CD4-positive, alpha-beta T cell treated with Interferon gamma for 1 hour (primary cell): ENCODE data around the gene SPPL3.
"Not testable (repeated sequence)": the region's sequence is repeated elsewhere in the genome, so short reads cannot be mapped to it uniquely, and the experiment has no call there.

Experiments used
- DNase-seq: peaks from one replicate; pipeline ENCODE4 v3.0.0-alpha.2; 2020

Gene SPPL3

DNA sequence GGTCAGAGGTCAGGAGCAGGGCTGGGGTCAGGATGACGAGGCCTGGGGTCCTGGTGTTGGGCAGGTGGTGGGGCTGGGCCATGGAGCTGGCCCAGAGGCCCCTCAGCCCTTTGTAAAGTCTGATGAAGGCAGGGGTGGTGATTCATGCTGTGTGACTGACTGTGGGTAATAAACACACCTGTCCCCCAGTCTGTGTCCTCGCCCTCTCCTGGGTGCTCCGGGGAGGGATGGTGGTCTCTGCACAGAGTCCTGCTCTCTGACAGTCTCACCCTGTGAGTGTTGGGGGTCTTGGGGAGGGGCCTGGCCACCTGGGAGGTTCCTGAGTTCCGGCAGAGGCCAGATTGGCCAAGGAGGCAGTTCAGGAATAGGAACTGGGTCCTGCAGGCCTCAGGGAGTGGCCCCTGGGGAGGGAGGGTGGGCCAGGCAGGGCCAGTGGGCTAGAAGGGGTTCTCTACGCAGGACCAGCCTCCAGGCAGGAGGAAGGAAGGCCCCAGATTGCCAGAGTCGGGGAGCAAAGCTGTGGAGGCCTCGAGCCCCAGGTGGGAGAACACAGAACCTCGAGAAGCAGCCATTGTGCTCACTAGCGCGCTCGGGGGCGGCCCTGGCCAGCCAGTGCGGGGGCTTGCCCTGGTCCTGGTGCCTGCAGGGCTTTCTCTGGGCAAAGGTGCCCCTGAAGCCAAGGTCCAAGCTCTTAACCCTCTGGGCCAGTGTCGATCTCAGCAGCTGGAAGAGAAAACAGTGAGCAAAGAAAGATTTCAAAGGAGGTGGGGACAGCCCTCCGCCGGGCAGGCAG, 164.1 kb downstream of the SPPL3 start:
- DNase-seq = no peak

DNA sequence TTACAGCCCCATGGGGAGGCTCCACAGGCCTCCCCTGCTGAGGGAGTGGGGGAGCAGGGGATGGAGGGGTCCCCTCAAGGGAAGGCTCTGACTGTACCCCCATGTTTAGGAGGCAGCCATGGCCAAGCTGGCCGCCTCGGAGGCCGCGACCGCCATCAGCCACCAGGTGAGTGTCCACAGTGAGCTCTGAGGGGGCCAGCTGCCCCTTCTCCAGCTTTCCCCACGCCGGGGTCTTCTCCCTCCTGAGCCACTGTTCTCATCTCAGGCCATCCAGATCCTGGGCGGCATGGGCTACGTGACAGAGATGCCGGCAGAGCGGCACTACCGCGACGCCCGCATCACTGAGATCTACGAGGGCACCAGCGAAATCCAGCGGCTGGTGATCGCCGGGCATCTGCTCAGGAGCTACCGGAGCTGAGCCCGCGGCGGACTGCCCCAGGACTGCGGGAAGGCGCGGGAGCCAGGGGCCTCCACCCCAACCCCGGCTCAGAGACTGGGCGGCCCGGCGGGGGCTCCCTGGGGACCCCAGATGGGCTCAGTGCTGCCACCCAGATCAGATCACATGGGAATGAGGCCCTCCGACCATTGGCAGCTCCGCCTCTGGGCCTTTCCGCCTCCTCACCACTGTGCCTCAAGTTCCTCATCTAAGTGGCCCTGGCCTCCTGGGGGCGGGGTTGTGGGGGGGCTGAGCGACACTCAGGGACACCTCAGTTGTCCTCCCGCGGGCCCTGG, 165.0 kb downstream of the SPPL3 start:
- DNase-seq = no peak

GRCh38 chr12:120738252-120739030, 165.7 kb downstream of the SPPL3 start:
- DNase-seq = no peak

DNA sequence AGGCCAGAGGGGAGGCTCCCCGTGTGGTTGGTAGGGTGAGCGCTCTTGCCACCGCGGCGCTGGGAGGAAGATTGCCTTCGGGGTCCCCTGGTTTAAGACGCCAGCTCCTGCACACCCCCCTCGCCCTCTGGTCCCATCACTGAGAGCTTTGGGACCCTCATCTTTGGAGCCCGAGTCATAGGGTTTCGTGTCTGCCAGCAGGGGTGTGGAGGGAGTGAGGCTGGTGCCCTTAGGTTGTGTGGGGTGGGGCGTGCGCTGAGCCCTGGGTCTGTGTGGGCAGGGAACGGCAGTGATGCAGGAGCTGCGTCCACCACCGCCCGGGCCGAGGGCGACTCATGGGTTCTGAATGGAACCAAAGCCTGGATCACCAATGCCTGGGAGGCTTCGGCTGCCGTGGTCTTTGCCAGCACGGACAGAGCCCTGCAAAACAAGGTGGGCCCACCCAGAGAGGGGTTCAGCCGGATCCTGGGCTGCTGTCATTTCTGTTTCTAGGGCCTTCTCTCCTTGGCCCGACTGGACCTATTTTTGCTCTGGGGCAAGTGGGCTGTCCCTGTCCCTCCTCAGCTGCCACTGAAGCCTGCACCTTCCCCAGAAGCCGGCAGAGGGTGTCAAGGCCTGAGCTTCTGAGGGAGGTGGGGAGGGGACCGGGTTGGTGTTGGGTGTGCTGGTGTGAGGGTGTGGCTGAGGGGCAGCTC, 166.5 kb downstream of the SPPL3 start:
- no peak for DNase-seq

DNA sequence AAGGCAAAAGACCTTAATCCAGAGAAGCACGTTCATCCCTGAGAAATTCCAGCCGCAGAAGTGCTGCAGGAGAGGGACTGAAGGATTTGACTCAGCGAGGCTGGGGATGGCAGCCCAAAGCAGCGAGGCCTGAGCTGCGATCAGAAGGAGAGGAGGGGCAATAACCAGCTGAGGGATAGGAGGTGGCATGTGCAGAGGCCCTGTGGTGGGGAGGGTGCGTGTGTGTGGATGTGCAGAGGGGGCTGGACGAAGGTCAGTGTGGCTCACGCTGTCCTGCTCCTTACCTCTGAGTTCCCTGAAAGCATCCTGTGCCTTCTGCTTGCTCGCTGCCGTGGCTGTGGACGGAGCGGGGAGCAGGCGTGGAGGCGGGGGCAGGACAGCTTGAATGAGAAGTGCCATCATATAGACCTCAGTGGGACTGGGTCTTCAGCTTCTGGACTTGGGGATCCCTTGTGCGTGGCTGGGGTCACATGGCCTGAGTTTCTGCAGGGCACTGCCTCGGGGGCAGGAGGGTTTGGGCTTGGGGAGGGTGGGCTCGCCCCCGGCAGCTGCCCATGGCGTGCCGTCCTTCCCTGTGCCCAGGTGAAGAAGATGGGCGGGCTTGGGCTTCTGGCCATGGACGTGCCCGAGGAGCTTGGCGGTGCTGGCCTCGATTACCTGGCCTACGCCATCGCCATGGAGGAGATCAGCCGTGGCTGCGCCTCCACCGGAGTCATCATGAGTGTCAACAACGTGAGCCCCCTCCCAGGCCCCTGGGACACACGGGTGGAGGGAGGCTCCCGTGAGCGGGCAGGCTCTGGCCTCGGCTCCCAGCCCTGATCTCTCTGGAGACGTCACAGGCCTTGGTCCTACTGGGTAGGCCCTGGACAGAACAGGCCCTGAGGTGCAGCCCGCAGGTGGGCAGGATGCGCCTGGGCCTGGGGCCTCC, 167.5 kb downstream of the SPPL3 start:
- DNase-seq = no peak

- no peak for DNase-seq
Observed at GRCh38 chr12:120735181-120735580, 169.0 kb downstream of the SPPL3 start.

GRCh38 chr12:120734210-120734609, 169.9 kb downstream of the SPPL3 start:
- no peak for DNase-seq

DNA sequence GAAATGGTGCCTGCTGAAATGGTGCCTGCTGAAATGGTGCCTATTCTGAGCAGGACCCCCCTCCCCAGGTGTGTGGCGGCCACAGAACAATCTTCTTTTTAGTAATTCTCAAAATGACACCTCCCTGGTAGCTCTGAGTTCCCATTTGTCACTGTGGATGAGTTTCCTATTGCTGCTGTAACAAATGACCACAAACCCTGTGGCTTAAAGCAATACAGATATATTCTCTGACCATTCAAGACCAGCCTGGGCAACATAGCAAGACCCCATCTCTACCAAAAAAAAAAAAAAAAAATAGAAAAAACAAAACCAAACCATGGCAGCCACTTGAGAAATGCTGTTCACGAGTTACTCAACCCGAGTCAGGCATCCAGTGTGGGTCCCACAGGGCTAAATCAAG, 170.6 kb downstream of the SPPL3 start:
- DNase-seq = no peak

DNA sequence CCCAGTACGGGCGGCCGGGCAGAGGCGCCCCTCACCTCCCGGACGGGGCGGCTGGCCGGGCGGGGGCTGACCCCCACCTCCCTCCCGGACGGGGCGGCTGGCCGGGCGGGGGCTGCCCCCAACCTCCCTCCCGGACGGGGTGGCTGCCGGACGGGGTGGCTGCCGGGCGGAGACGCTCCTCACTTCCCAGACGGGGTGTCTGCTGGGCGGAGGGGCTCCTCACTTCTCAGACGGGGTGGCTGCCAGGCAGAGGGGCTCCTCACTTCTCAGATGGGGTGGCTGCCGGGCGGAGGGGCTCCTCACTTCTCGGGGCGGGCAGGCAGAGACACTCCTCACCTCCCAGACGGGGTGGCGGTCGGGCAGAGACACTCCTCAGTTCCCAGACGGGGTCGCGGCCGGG, 172.0 kb downstream of the SPPL3 start:
- DNase-seq = not testable (repeated sequence)

DNA sequence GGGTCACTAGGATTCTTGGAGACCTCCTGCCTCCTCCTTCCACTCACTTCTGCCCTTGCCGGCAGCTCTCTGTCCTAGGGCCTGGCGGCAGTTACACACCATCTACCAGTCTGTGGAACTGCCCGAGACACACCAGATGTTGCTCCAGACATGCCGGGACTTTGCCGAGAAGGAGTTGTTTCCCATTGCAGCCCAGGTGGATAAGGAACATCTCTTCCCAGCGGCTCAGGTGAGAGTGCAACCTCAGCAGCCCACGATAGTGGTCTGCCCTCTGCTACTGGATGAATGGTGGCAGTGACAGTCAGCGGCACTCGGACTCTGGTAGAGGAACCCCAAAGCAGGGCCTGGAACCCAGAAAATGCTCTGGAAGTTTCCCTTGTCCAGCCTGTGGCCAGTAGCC, 177.2 kb downstream of the SPPL3 start:
- no peak for DNase-seq

GRCh38 chr12:120726510-120726793, 177.7 kb downstream of the SPPL3 start:
- no peak for DNase-seq

GRCh38 chr12:120725659-120726509, 178.3 kb downstream of the SPPL3 start, which contains the start of gene ACADS:
Gene ACADS (plus strand): TSS chr12:120725826. CDS start chr12:120725886, 60 bp downstream.
- DNase-seq = peak; percentile 86

- no peak for DNase-seq
Observed at GRCh38 chr12:120725151-120725658, 179.0 kb downstream of the SPPL3 start.

GRCh38 chr12:120724720-120725119, 179.4 kb downstream of the SPPL3 start:
- no peak for DNase-seq

- no peak for DNase-seq
Observed at GRCh38 chr12:120722784-120723183, 181.4 kb downstream of the SPPL3 start.

DNA sequence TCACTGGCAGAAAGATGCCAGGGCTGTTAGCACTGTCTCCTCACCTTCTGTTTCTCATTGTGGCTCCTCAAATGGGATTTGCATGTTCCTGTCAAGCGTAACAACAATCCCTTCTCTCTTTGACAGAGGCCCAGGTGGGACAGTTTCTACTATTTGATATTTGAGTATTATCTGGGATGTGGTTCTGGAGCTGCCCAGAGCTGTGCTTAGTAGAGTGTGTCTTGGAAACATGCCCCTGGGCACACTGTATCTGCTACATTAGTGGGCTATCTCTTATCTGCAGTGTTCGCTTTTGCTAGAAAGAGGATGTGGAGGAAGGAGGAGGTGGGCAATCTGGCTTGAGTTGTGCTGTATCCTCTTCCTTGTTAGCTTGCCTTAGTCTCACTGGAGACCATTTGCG, 182.3 kb downstream of the SPPL3 start:
- no peak for DNase-seq

- no peak for DNase-seq
Observed at GRCh38 chr12:120720987-120721801, 183.0 kb downstream of the SPPL3 start.

DNA sequence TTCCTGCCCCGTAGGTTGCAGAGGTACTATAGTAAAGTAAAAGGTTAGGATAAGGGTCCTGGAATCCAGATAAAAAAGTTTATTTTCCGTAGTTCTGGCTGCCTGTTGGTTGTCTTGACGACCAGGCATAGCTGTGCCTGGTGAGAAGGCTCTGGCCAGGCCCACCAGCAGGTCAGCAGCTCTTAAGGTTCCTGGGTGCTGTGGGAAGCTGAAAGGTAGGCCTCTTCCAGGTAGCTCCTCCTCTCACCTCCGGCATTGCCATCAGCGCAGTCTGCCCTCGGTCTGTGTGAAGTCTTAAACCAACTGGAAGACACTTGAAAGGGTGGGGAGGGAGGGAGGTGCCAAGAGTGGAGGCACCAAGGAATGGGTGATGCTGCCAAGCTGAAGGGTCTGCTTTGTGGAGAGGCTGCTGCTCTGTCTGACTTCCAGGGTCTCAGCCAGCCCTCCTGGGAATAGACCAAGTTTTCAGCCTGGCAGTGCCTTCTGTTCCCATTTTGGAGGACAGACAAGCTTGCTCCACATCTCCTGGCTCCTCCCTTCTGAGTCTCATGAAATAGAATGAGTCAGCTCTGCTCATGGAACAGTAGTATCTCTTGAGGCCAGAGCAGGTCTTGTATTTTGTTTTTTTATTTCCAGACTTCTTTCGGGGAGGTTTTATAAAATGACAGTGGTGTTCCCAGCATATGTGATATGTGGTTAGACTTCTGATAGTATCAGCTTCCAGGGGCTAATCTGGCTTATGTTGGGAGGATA, 183.7 kb downstream of the SPPL3 start:
- no peak for DNase-seq
